Body of pancreas (tissue), 4 donors: ENCODE measurements around the gene AGAP3. TPM values are rescaled to one million over a fixed set of nuclear protein-coding genes. Genes with fewer than 3 reads are reported as not detected.
A peak's percentile ranks its signal among the peaks of the same experiment; 100 is the strongest.

Source experiments
- ATAC-seq: fragments of 150-250 bp; one replicate; pipeline ENCODE4 v1.9.1; 2016
- DNase-seq, 4 donors: peaks; one replicate each; pipeline ENCODE4 v3.0.0-alpha.2; 2019
- H3K27ac ChIP-seq, 4 donors: fragments of 200-600 bp; sonication (generic); 1 replicate in 3 of 4; 2 replicates in 1 of 4; pipeline versions ENCODE4 v1.5.1 to v1.6.1; 2016 to 2019; ENCODE audit warnings: mild to moderate bottlenecking in 1 of 4, mixed read lengths in 1 of 4, moderate library complexity in 1 of 4
- H3K27me3 ChIP-seq, 2 donors: fragments of 200-600 bp; sonication (generic); one replicate each; pipeline ENCODE4 v1.6.0; 2016; ENCODE audit warnings: mild to moderate bottlenecking in 1 of 2
- H3K36me3 ChIP-seq, 2 donors: fragments of 200-600 bp; sonication (generic); replicated peaks in 1 of 2; 2 replicates each; pipeline ENCODE4 v1.5.1; 2016; ENCODE audit warnings: low read depth in 2 of 2; ENCODE audit not compliant: insufficient read depth in 1 of 2
- H3K4me1 ChIP-seq: fragments of 200-600 bp; sonication (generic); one replicate; pipeline ENCODE4 v1.6.0; 2016
- H3K4me3 ChIP-seq, 2 donors: fragments of 200-600 bp; sonication (generic); 1 replicate in 1 of 2; 2 replicates in 1 of 2; pipeline ENCODE4 v1.5.1; 2016 to 2019
- H3K9me3 ChIP-seq, 3 donors: fragments of 200-600 bp; sonication (generic); 1 replicate in 2 of 3; 2 replicates in 1 of 3; pipeline ENCODE4 v1.5.1; 2016
- POLR2A ChIP-seq, 3 donors: fragments of 450-650 bp; IDR thresholded peaks; one replicate each; pipeline ENCODE4 v1.6.1; 2016; ENCODE audit warnings: antibody characterized with exemption in 3 of 3, mild to moderate bottlenecking in 2 of 3
- WGBS, 2 donors: methylation state at CpG; one replicate each; pipeline ENCODE4 v1.1.5; 2017; 5-methylcytosine and 5-hydroxymethylcytosine counted together
- intact Hi-C: fragments of 100-400 bp; cut with DNase I; formaldehyde crosslinking; loops from one replicate; pipeline ENCODE4 v1.15.1; 2023
- total RNA-seq, 2 donors: library from RNA; depleted of rRNA; stranded (reverse); fragments of >200 nt; gene quantifications; one replicate each; pipeline ENCODE4 v1.1.0, GENCODE V29; 2016
- TF ChIP-seq, protein P1 (sequence below), 7 experiments: fragments of 450-650 bp in 4 of 7; fragments of 200-600 bp in 3 of 7; sonication (generic) in 3 of 7; IDR thresholded peaks; one replicate each; pipeline ENCODE4 v1.5.1; 2016 to 2019; ENCODE audit warnings: antibody characterized with exemption in 7 of 7

AGAP3 gene
- total RNA-seq, 2 donors from 2014 or later = 45.4 to 104 TPM

GRCh38 chr7:151063212-151063561 is 23.1 kb upstream of the AGAP3 start:
- ATAC-seq = peak; percentile 2
- Histone ChIP-seq H3K27me3 (no peaks in the 10 kb centered on the region), H3K36me3 (peaks cover 6 to 15% of the 10 kb centered on the region in 2 donors), H3K27ac (peak overlapping the region; percentile 87 to 97 (median 94)), H3K4me1 (peaks cover 60% of the 10 kb centered on the region), H3K4me3 (peak overlapping the region; percentile 13 to 23), H3K9me3 (no peaks in the 10 kb centered on the region)
- intact Hi-C loops = no loop called here
- TF ChIP-seq, protein P1, sequence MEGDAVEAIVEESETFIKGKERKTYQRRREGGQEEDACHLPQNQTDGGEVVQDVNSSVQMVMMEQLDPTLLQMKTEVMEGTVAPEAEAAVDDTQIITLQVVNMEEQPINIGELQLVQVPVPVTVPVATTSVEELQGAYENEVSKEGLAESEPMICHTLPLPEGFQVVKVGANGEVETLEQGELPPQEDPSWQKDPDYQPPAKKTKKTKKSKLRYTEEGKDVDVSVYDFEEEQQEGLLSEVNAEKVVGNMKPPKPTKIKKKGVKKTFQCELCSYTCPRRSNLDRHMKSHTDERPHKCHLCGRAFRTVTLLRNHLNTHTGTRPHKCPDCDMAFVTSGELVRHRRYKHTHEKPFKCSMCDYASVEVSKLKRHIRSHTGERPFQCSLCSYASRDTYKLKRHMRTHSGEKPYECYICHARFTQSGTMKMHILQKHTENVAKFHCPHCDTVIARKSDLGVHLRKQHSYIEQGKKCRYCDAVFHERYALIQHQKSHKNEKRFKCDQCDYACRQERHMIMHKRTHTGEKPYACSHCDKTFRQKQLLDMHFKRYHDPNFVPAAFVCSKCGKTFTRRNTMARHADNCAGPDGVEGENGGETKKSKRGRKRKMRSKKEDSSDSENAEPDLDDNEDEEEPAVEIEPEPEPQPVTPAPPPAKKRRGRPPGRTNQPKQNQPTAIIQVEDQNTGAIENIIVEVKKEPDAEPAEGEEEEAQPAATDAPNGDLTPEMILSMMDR (IDR thresholded peaks at IDR 0.05) = no peak
- TF ChIP-seq POLR2A (IDR thresholded peaks at IDR 0.05) = no peak
- 10 to 15% methylated on average over 7 to 9 of the region's 11 CpGs for WGBS, 2 donors
- DNase-seq = peak; percentile 59 to 80 (median 72)

GRCh38 chr7:151064454-151064853 is 21.8 kb upstream of the AGAP3 start:
- peaks cover 49% of the 10 kb centered on the region for H3K4me1 ChIP-seq
- no peaks in the 10 kb centered on the region for H3K27me3 ChIP-seq
- WGBS, 2 donors = 92 to 96% methylated on average over 9 to 12 of the region's 18 CpGs
- DNase-seq (no peak), ATAC-seq (no peak)
- TF ChIP-seq POLR2A (IDR thresholded peaks at IDR 0.05) = no peak
- TF ChIP-seq, protein P1 (IDR thresholded peaks at IDR 0.05) = no peak
- no peak overlapping the region for H3K4me3 ChIP-seq
- intact Hi-C loops = no loop called here
- no peaks in the 10 kb centered on the region for H3K9me3 ChIP-seq
- H3K27ac ChIP-seq = no peak overlapping the region
- H3K36me3 ChIP-seq = peaks cover 10 to 19% of the 10 kb centered on the region in 2 donors

DNA sequence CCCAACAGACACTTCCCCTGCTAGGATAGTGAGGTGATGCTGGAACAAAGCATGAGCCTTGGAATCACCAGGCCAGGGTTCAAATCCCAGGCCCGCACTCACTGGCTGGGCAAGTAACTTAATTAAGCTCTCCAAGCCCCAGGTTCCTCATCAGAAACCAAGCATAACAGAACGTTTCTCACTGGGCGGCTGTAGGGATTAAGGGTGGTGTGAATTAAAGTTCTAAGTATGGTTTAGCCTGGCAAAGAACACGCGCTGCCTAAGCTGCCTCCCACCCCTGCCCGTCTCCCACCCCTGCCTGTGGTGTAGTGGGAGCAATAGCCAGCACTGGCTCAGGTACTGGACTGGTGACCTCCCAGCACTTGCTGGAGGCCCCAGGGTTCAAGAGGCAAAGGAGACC is 21.3 kb upstream of the AGAP3 start:
- peaks cover 49% of the 10 kb centered on the region for H3K4me1 ChIP-seq
- no peak for ATAC-seq
- H3K27ac ChIP-seq = no peak overlapping the region
- H3K9me3 ChIP-seq = no peaks in the 10 kb centered on the region
- no peak overlapping the region for H3K4me3 ChIP-seq
- DNase-seq = no peak
- H3K27me3 ChIP-seq = no peaks in the 10 kb centered on the region
- 78 to 100% methylated on average over 3 to 6 of the region's 6 CpGs for WGBS, 2 donors
- intact Hi-C loops = no loop called here
- TF ChIP-seq, protein P1 (IDR thresholded peaks at IDR 0.05) = no peak
- TF ChIP-seq POLR2A (IDR thresholded peaks at IDR 0.05) = no peak
- peaks cover 15 to 23% of the 10 kb centered on the region in 2 donors for H3K36me3 ChIP-seq

DNA sequence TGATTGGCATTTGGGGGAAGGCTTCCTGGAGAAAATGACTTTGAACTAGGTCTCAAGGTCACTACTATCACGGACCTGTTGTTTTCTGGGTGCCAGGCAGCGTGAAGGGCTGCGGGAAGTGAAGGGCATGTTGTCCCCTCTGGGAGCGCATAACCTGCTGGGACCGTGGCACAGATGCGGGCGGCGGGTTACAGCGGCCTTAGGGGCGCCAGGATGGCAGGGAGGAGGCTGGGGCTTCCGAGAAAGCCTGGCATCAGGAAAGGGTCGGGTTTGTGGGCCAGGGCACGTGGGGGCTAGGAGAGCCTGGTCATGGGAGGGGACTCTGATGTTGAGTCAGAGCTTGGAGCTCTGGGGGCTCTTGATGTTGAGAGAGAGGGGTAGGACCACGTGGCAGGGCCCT is 20.8 kb upstream of the AGAP3 start:
- H3K4me1 ChIP-seq = peaks cover 46% of the 10 kb centered on the region
- intact Hi-C loops = no loop called here
- TF ChIP-seq, protein P1 (IDR thresholded peaks at IDR 0.05) = no peak
- TF ChIP-seq POLR2A (IDR thresholded peaks at IDR 0.05) = no peak

GRCh38 chr7:151066273-151066974 is 19.9 kb upstream of the AGAP3 start:
- 89 to 94% methylated on average over 26 to 39 of the region's 39 CpGs for WGBS, 2 donors
- no peaks in the 10 kb centered on the region for H3K9me3 ChIP-seq
- DNase-seq (no peak), ATAC-seq (no peak)
- no peak overlapping the region for H3K27ac ChIP-seq
- H3K4me1 ChIP-seq = peaks cover 37% of the 10 kb centered on the region
- intact Hi-C loops = no loop called here
- TF ChIP-seq POLR2A (IDR thresholded peaks at IDR 0.05) = no peak
- TF ChIP-seq, protein P1 (IDR thresholded peaks at IDR 0.05) = no peak
- H3K4me3 ChIP-seq = no peak overlapping the region
- H3K36me3 ChIP-seq = peaks cover 27 to 34% of the 10 kb centered on the region in 2 donors
- H3K27me3 ChIP-seq = no peaks in the 10 kb centered on the region

More for the DNA sequence above, 20.8 kb upstream of the AGAP3 start:
- no peak overlapping the region for H3K4me3 ChIP-seq
- no peaks in the 10 kb centered on the region for H3K9me3 ChIP-seq
- DNase-seq (no peak), ATAC-seq (no peak)
- H3K27ac ChIP-seq = no peak overlapping the region
- H3K27me3 ChIP-seq = no peaks in the 10 kb centered on the region
- 70 to 71% methylated on average over 10 to 14 of the region's 14 CpGs for WGBS, 2 donors
- H3K36me3 ChIP-seq = peaks cover 20 to 26% of the 10 kb centered on the region in 2 donors
